NCI-H2227 (cell line): Measurements from ENCODE around the gene TUBB4B.

Experiments used
- DNase-seq: peaks from one replicate; lab custom pipeline; 2025; ENCODE audit not compliant: unreplicated experiment; lab: John Stamatoyannopoulos, UW

The TUBB4B gene

DNA sequence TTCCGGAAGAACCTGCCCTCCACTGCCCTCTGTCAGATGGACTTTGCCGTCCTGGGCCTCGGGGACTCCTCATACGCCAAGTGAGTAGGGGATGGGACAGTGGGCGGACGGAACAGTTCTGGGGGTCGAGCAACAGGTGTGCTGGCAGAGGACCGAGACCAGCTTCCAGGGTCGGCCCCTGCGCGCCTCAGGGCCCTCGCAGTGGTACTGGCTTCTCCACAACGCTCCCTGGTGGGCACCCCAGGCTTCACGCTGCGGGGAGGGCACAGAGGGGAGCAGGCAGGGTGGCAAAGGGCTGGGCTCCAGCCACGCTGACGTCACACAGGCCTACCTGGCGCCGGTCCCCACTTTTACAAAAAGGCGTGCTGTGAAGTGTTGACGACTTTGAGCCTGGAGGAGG lies 28.6 kb upstream of the TUBB4B start:
- no peak for DNase-seq

DNA sequence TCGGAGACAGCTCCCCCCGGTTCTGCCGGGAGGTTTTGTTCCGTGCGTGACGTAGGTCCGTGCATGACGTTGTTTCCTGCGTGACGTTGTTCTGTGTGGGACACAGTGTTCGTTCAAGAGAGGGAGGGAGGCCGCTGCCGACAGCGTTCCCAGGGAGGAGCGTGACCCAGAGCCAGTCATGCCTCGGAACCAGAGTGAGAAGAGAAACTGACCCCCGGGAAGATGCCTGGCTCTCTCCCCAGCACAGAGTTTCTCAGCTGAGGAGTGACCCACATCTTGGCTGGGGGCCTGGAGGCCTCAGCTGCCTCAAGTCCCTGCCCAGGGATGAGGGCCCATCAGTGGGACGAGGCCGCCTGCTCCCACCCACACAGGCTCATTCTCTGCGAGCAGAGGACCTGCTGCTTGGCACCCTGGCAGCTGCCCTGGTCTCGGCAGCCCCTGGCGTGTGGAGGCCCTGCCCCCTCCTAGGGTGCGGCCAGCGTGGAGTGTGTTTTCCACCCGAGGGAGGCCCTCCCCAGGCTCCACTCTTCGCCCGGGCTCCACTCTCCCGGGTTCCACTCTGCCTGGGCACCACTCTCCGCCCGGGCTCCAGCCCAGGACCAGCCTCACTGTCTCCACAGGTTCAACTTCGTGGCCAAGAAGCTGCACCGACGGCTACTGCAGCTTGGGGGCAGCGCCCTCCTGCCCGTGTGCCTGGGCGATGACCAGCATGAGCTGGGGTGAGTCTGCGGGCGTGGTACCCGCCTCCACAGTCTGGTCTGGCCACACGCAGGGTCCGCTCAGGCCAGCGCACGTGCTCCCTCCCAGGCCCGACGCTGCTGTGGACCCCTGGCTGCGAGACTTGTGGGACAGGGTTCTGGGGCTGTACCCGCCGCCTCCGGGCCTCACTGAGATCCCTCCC lies 27.7 kb upstream of the TUBB4B start:
- DNase-seq, result no peak

DNA sequence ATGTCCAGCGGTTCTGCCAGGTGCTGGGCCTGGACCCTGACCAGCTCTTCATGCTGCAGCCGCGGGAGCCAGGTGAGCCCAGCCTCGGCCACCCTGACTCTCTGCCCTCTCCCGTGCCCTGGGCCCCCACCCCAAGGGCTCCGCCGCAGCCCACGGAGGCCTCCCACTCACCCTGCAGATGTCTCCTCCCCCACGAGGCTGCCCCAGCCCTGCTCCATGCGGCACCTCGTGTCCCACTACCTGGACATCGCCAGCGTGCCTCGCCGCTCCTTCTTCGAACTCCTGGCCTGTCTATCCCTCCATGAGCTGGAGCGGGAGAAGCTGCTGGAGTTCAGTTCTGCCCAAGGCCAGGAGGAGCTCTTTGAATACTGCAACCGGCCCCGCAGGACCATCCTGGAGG lies 26.5 kb upstream of the TUBB4B start:
- DNase-seq, result no peak

DNA sequence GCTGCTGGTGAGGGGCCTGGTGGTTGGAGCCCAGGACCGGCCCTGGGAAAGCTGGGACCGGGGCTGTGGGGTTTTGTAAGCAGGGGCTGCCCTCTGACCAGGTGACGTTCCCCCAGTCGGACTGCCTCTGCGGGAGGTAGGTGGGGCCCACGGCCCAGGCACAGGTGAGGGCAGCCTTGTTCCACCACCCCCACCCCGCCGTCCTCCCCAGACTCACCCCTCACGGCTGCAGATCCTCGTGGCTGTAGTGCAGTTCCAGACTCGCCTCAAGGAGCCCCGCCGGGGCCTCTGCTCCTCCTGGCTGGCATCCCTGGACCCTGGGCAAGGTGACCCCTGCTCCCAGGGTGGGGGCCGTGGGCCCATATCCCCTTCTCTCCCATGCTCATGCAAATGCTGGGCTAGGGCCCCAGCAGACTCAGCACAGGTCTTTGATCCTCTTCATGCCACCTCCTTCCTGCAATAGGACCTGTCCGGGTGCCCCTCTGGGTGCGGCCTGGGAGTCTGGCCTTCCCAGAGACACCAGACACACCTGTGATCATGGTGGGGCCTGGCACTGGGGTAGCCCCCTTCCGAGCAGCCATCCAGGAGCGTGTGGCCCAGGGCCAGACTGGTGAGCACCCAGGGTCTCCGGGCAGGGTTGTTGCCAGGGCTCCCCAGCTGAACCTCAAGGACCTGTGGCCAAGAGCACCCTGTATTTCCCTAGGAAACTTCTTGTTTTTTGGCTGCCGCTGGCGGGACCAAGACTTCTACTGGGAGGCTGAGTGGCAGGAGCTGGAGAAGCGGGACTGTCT lies 25.7 kb upstream of the TUBB4B start:
- DNase-seq, result no peak

DNA sequence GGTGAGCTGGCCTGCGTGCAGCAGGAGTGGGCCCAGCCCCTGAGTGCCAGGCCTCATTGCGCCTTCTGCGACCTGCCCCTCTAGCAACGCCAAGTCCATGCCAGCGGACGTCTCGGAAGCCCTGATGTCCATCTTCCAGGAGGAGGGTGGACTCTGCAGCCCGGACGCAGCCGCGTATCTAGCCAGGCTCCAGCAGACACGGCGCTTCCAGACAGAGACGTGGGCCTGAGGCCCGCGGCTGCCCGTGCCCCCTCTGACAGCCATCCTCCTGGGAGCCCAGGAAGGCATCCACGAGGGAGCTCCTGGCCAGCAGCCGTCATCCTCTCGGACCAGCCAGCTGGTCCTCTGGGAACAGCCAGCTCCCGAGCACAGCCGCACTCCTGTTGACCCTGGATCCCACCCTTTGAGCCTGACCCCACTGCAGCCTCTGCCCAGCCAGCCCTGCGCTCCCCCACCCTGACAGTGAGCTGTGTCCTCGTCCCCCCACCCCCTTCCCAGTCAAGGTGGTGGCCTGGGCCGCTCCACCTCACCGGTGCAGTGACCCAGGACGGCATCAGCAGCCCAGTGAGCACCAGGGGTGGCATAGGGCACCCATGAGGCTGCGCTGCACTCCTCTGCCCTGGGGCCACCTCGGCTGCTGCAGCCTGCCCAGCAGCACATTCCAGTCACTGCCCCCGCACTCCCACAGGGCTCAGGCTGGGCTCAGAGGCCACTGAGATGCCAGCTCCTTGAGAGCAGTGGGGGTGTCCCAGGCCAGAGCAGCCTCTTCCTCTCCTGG lies 24.7 kb upstream of the TUBB4B start:
- DNase-seq, result no peak

DNA sequence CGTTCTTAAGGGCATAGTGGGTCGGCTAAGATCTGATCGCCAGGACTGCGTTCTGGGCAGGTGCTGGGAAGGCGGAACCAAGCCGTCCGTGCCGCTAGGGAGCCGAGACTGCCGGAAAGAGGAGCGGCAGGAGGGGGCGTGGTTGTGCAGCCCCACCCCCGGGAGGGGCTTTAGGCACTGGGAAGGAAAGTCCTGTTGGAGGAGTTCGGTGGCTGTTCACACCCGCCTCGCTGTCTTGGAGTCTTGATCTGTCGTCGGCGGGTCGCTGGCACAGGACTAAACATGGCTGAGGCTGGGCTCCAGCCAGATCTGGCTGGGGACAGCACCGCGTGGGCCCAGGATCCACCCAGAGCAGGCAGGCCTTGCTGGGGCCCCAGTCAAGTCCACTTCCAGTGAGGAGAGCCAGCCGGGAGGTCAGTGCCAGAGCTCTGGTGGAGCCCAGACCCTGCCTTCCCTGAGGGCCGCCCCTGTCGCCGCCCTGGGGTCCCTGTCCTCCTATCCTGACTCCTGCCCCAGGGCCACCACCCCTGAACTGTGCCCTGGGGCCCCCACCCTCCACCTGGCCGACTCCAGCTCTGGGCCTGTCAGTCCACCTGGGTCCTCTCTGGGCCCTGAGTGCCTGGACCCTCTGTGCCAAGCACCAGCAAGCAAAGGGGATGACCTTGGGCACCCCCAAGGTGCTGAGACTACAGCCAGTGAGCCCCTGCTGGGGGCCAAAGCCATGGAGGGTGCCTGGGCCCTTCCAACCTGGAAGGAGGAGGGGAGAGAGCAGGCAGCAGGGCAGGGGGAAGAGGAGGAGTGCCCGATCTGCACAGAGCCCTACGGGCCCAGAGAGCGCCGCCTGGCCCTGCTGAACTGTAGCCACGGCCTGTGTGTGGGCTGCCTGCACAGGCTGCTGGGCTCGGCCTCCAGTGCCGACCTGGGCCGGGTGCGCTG lies 23.5 kb upstream of the TUBB4B start:
- DNase-seq, result peak; percentile 84

DNA sequence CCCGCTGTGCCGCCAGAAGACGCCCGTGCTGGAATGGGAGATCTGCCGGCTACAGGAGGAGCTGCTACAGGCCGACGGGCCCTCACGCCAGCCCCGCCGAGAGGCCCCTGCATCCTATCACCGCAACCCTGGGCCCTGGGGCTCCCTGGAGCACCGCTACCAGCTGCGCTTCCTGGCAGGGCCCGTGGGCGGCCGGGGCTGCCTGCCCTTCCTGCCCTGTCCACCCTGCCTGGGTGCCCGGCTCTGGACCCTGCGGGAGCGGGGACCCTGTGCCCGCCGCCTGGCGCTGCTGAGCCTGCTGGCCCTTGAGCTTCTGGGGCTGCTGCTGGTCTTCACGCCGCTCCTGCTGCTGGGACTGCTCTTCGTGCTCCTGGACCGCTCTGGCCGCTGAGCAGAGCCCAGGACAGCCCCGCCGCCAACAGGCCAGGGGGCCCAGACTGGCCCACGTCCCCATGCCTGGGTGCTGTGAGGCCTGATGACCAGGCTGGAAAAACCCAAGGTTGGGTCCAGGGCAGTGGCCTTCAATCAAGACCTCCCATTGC lies 22.8 kb upstream of the TUBB4B start:
- no peak for DNase-seq

DNA sequence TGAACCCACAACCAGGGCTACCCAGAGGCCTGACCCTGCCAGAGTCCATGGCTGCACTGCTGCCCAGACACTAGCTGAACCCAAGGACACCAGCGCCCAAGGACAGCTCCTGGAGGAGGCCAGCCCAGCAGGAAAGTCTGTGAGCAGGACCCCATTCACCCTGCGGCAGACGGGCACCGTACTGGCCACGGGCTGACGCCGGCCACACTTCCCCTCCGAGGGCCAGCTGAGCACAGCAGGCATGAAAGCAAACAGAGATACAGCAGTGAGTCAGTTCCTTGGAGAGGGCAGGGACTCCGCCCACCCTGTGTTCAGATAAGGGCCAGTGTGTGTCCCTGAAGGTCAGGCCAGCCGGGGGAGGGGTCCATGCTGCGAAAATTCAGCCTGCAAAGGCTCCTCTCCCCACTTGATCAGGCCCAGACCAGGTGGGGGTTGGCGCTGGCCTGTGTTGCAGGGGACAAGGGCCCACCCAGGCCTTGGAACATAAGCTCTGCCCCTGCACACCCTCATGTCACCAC lies 22.3 kb upstream of the TUBB4B start:
- DNase-seq, result no peak

DNA sequence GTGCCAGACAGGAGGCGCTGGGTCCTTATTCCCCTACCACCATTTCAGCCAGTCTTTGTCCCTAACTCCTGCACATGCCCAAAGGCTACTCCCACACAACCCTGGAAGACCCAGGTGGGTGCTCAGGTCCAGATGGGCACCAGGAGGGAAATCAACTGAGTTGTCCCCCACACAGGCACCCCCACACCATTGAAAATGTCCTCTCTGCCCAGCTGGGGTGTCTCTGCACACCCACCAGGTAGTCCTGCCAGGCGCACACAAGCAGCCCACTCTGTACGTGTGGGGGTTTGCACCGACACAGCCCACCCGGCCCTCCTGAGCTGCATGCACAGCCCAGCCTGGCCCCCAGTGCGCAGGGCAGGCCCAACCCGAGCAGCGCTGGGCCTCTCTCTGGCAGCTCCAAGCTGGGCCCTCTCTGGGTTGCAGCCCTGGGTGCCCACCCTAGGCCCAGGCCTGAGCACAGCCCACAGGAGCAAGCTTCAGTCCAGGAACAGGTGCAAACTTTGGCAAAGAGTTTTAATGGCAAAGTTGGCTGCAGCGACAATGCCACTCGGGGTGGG lies 21.2 kb upstream of the TUBB4B start:
- DNase-seq, result no peak

DNA sequence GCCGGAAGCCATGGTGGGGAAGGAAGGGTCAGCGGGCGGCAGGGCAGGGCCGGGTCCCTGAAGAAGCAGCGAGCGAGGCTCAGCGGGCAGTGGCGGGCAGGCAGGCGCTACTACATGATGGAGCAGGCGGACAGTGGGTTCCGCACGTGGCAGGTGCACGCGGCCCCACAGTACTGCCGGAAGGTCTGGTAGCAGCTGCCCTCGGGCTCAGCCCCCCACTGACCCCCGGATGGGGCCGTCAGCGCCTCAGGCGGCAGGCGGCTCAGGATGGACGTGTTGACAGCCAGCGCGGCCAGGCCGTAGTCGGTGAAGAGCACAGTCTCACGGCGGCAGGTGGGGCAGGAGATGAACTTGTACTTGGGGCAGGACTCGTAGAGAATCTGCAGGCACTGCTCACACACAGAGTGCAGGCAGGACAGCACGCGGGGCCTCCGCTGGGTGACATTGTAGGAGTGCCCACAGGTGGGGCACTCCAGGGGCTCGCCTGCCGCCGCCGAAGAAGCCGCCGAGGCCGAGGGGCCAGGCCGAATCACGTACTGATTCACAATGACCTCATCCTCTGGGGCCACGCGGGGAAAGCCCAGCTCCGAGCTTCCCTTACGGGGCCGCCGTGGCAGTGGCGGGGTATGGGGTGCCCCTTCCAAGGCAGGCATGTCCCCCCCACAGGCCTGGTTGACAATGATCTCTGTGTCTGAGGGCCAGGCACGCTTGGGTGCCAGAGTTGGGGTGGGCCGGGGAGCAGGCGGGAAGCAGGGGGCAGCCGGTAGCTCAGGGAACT lies 20.6 kb upstream of the TUBB4B start:
- DNase-seq, result no peak

DNA sequence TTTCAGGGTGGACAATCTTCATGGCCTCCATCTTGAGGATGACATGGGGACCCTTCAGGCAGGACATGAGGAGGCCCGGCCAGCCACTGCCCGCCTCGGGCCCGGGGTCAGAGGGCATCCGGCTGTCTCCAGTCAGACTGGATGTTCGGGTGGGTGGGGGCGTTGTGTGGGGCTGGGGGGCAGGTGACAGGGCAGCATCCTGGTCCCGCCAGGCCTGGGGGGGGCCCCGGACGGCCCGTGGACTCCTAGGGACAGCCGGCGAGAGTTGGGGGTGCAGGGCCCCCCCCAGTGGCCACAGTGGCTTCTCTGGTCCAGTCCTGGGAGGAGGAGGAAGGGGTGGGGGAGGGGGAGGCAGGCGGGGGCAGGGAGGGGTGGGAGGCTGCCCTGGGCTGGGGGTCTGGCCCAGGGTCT lies 20.0 kb upstream of the TUBB4B start:
- no peak for DNase-seq

DNA sequence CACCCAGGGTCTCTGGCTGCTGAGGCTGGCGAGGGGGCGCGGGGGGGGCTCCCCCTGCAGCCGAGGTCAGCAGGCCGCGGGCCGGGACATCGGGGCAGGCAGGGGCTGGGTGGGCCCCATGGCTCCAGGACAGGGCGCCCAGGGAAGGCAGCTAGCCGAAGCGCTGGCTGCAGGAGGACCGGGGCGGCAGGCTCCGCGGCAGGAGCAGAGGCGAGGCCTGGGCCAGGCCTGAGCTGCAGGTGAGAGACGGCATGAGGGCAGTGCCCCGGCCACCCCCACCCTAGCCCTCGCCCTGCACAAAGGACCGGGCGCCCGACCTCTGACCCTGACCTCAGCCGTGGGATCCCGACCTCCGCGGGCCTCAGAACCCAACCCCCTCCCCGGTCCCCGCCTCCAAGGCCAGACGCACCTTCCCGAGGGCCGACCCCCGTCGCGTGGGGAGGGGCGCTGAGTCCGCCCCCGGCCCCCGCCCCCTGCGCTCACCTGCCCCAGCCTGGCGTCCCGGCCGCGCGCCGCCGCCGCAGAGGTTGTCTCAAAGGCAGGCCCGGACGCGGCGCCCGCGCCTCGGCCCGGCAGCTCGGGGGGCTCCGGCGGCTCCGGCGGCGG lies 19.5 kb upstream of the TUBB4B start:
- peak; percentile 43 for DNase-seq

DNA sequence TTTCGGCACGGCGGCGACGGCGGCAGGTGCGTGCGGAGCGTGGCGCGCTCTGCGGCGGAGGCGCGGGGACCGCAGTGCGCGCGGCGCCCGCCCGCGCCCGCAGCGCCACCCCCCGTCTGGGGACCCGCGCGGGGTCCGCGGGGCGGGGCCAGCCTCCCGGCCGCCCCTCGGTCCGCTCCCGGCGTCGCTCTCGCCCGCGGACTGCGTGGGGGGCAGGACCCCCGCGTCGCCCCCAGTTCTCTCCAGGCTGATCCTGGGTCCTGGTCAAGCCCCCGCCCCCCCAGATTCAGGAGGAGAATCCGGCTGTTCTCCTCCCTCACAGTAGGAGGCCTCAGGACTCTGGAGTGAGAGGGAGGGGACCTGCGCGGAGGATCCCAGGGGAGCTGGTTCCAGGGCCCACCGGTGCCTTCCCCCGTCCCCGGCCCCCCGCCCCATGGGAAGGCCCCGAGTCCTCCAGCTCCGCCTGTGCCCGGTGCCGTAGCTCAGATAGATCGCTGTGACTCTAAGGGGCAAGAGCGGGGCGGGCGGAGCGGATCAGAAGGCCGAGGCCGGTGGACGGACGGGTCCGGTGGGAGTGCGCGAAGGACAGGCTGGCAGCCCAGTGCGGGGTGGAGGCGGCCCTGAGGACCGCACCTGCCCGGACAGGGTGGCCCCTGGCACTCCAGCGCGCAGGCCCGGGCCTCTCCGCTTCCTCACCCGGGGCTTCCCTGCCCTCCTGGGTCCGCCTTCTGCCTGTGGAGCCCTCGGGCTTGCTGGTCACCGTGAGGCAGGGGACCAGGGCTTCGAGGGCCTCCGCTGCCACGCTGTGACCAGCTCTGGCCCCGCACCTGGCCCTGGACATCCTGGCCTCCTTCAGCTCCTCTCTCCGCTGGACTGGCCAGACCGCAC lies 18.7 kb upstream of the TUBB4B start, which contains the start of gene RNF208:
Gene RNF208, minus strand, starts transcription at position 51 of the 888 bp plus-strand sequence. CDS start 1,028 bp downstream, outside the sequence.
- DNase-seq, result peak; percentile 35

DNA sequence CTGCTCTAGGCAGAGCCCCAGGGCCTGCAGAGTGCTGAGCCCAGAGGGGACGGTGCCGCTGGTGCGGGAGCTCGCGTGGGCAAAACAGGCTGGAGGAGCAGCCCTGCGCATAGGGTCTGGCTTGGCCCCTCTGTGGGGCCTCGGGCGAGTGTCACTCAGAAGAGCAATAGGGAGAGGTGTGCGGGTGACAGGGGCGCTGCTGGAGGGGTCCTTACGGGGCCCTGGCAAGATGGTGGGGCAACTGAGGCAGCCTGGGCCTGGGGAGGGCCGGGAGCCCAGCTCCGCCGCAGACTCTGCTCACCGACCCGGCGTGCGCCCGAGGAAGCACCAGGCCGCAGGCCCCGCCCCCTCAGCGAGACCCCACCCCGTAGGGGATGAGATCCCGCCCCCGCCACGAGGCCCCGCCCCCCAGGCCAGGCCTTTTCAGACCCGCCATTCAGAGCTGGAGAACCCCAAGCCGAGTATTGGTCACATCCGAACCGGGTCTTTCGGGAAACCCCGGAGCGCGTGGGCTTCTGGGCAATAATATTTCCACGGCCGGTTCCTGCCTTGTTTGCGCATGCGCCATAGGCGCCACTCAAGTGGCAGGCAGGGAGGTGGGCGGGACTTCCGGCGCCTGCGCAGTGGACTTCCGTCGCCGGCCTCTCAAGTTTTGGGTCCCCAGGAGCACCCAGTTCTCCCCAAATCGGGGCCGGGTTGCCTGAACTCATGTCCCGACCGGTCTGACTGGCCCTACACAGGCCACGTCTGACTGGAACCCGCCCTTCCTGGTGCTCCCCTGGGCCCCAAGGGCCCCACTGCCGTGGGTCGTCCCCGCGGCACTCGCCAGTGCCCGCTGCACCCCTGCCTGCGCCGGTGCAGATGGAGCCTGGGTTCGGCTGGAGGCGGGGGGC lies 17.8 kb upstream of the TUBB4B start:
- peak; percentile 95 for DNase-seq

DNA sequence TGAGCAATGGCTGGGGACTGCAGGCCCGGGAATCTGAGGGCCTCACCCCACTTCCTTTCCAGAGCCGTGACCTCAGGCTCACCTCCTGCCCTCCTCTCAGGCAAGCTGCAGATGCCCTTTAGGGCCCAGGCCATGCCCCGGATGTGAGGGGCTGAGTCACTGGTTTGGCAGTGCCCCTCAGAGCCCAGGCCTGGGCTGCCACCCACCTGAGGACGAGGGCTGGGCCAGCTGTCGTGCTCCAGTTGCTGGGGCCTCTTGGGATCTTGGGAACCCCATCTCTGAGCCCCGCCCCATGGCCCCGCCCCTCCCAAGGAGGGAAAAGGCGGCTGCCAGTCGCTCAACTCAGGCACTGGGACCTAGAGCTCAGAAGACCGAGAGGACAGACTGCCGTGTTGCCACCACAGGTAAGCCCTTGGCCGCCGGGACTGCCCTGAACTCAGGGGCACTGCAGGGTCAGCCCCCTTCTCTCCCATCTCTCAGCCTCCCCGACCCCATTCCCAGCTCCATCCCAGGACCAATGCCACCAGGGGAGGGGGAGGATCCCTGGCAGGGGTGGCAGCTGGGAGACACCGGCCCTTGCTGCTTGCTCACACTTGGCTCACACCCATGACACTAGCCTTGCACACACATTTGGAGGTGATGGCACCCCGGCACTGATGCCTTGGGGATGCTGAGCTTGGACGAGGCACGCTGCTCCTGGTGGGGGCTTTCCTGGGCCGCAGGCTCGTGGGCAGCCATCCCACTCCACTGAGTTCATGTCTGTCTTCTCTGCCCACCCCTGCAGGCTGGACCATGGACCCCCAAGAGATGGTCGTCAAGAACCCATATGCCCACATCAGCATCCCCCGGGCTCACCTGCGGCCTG lies 16.0 kb upstream of the TUBB4B start, which contains the start of gene CYSRT1:
Gene CYSRT1, plus strand, starts transcription at position 345 of the 865 bp plus-strand sequence. Its CDS starts 448 bp downstream, at position 793.
- DNase-seq, result no peak
